Sigmoid colon (tissue), 4 donors: ENCODE measurements around the gene CNTN4.

Source experiments
- CTCF ChIP-seq, 4 experiments: fragments of 450-650 bp in 3 of 4; fragments of 200-600 bp in 1 of 4; IDR thresholded peaks; one replicate each; pipeline ENCODE4 v1.5.1; 2016 to 2019; ENCODE audit warnings: antibody characterized with exemption in 4 of 4, mild to moderate bottlenecking in 3 of 4, moderate library complexity in 2 of 4
- EP300 ChIP-seq, 4 donors: sonication (generic); formaldehyde crosslinking; IDR thresholded peaks; one replicate each; pipeline ENCODE4 v1.6.1; 2017; ENCODE audit warnings: antibody characterized with exemption in 4 of 4
- POLR2A ChIP-seq, 2 donors: fragments of 450-650 bp; IDR thresholded peaks; one replicate each; pipeline ENCODE4 v1.6.1; 2016; ENCODE audit warnings: antibody characterized with exemption in 2 of 2, mild to moderate bottlenecking in 2 of 2, moderate library complexity in 2 of 2
- POLR2AphosphoS5 ChIP-seq, 4 donors: sonication (generic); formaldehyde crosslinking; IDR thresholded peaks; one replicate each; pipeline ENCODE4 v1.6.1; 2017; ENCODE audit warnings: antibody characterized with exemption in 4 of 4

GRCh38 chr3:2711081-2711480 lies 612.4 kb downstream of the CNTN4 start:
- no peak for TF ChIP-seq CTCF (IDR thresholded peaks at IDR 0.05)
- no peak for TF ChIP-seq POLR2A (IDR thresholded peaks at IDR 0.05)
- TF ChIP-seq POLR2AphosphoS5 (IDR thresholded peaks at IDR 0.05) = no peak
- no peak for TF ChIP-seq EP300 (IDR thresholded peaks at IDR 0.05)
